Stimulated activated CD4-positive, alpha-beta T cell treated with anti-CD3 and anti-CD28 coated beads, Interleukin-1b, Interleukin-23, amount 100 ng/mL, for 4 hours (primary cell): ENCODE data around the gene SENP1.

ENCODE experiments used
- DNase-seq, 2 donors: peaks; one replicate each; pipeline ENCODE4 v3.0.0-alpha.2; 2020; ENCODE audit warnings: low read depth in 2 of 2

SENP1 gene

GRCh38 chr12:48036818-48037217, 69.1 kb downstream of the SENP1 start:
- no peak for DNase-seq

GRCh38 chr12:48034835-48035805, 70.8 kb downstream of the SENP1 start:
- DNase-seq: no peak

- DNase-seq: no peak
These were observed 72.4 kb downstream of the SENP1 start for GRCh38 chr12:48033451-48033850.

- no peak for DNase-seq
These were observed 73.3 kb downstream of the SENP1 start for GRCh38 chr12:48032597-48032996.

GRCh38 chr12:48031135-48031960, 74.5 kb downstream of the SENP1 start:
- DNase-seq: no peak

- DNase-seq: no peak
These were observed 75.7 kb downstream of the SENP1 start for GRCh38 chr12:48030173-48030650.

GRCh38 chr12:48029491-48030172, 76.2 kb downstream of the SENP1 start:
- DNase-seq: no peak

- no peak for DNase-seq
These were observed 77.1 kb downstream of the SENP1 start for GRCh38 chr12:48028541-48029431.

GRCh38 chr12:48027183-48028002, 78.5 kb downstream of the SENP1 start:
- DNase-seq: no peak

GRCh38 chr12:48026060-48026827, 79.6 kb downstream of the SENP1 start:
- no peak for DNase-seq

GRCh38 chr12:48025281-48025680, 80.6 kb downstream of the SENP1 start:
- DNase-seq: no peak

- DNase-seq: no peak
These were observed 81.1 kb downstream of the SENP1 start for GRCh38 chr12:48024735-48025134.

GRCh38 chr12:48023386-48023785, 82.5 kb downstream of the SENP1 start:
- DNase-seq: no peak

GRCh38 chr12:48022676-48023385, 83.0 kb downstream of the SENP1 start:
- DNase-seq: no peak

GRCh38 chr12:48022180-48022521, 83.7 kb downstream of the SENP1 start:
- DNase-seq: no peak

- DNase-seq: no peak
These were observed 84.2 kb downstream of the SENP1 start for GRCh38 chr12:48021485-48022179.

- DNase-seq: no peak
These were observed 86.1 kb downstream of the SENP1 start for GRCh38 chr12:48019639-48020265.

GRCh38 chr12:48018618-48018995, 87.3 kb downstream of the SENP1 start:
- DNase-seq: no peak
